Measurements from ENCODE around the gene ST8SIA6. TPM values are rescaled to one million over a fixed set of nuclear protein-coding genes. Genes with fewer than 3 reads are reported as not detected.

The ST8SIA6 gene
- total RNA-seq, 2 donors from 2014 or later = 0.33 to 1.1 TPM

GRCh38 chr10:17348501-17349349 lies 105.7 kb downstream of the ST8SIA6 start:
- peaks cover 2% of the 10 kb centered on the region for H3K4me1 Mint-ChIP-seq
- no peak overlapping the region for H3K27ac Mint-ChIP-seq
- no peaks in the 10 kb centered on the region for H3K27me3 Mint-ChIP-seq (ENCODE audit: insufficient read depth)
- Histone ChIP-seq H3K9me3 (ENCODE audit: control insufficient read depth, low read length) (peaks cover 4% of the 10 kb centered on the region), H3K27ac (ENCODE audit: low read depth, low read length) (no peak overlapping the region), H3K4me1 (ENCODE audit: control insufficient read depth, insufficient read depth, low read length) (no peaks in the 10 kb centered on the region), H3K9ac (ENCODE audit: extremely low read depth, low read length, poor library complexity, severe bottlenecking) (no peak overlapping the region), H3K4me3 (ENCODE audit: low read length) (no peak overlapping the region), H3K27me3 (ENCODE audit: control insufficient read depth, insufficient read depth, low read length, poor library complexity, severe bottlenecking) (no peaks in the 10 kb centered on the region), H3K36me3 (ENCODE audit: control insufficient read depth, insufficient read depth, low read length) (no peaks in the 10 kb centered on the region)
- WGBS, 2 experiments (ENCODE audit: insufficient coverage in 1 of 2, insufficient read length in 1 of 2) = 86 to 88% methylated on average over 20 to 21 of the region's 21 CpGs
- no peaks in the 10 kb centered on the region for H3K36me3 Mint-ChIP-seq (ENCODE audit: low read depth)
- TF ChIP-seq CTCF (conservative IDR thresholded peaks at IDR 0.05) = no peak
- no peak overlapping the region for H3K4me3 Mint-ChIP-seq
- H3K9me3 Mint-ChIP-seq = no peaks in the 10 kb centered on the region
- DNase-seq = no peak

GRCh38 chr10:17348011-17348500 lies 106.3 kb downstream of the ST8SIA6 start:
- TF ChIP-seq CTCF (conservative IDR thresholded peaks at IDR 0.05) = no peak
- Mint-ChIP-seq H3K27me3 (ENCODE audit: insufficient read depth) (no peaks in the 10 kb centered on the region), H3K9me3 (no peaks in the 10 kb centered on the region), H3K4me1 (peaks cover 2% of the 10 kb centered on the region), H3K36me3 (ENCODE audit: low read depth) (no peaks in the 10 kb centered on the region), H3K27ac (no peak overlapping the region), H3K4me3 (no peak overlapping the region)
- DNase-seq = no peak
- Histone ChIP-seq H3K9ac (ENCODE audit: extremely low read depth, low read length, poor library complexity, severe bottlenecking) (no peak overlapping the region), H3K9me3 (ENCODE audit: control insufficient read depth, low read length) (peaks cover 4% of the 10 kb centered on the region), H3K27me3 (ENCODE audit: control insufficient read depth, insufficient read depth, low read length, poor library complexity, severe bottlenecking) (no peaks in the 10 kb centered on the region), H3K4me3 (ENCODE audit: low read length) (no peak overlapping the region), H3K36me3 (ENCODE audit: control insufficient read depth, insufficient read depth, low read length) (no peaks in the 10 kb centered on the region), H3K27ac (ENCODE audit: low read depth, low read length) (no peak overlapping the region), H3K4me1 (ENCODE audit: control insufficient read depth, insufficient read depth, low read length) (no peaks in the 10 kb centered on the region)
- 76 to 83% methylated on average over 3 to 4 of the region's 4 CpGs for WGBS, 2 experiments (ENCODE audit: insufficient coverage in 1 of 2, insufficient read length in 1 of 2)

- peaks cover 2% of the 10 kb centered on the region for H3K4me1 Mint-ChIP-seq
- WGBS, 2 experiments (ENCODE audit: insufficient coverage in 1 of 2, insufficient read length in 1 of 2) = 76 to 86% methylated on average over 2 to 4 of the region's 4 CpGs
- H3K27ac Mint-ChIP-seq = no peak overlapping the region
These were observed 110.2 kb downstream of the ST8SIA6 start for GRCh38 chr10:17344206-17344605.

More at GRCh38 chr10:17344206-17344605, 110.2 kb downstream of the ST8SIA6 start:
- Mint-ChIP-seq H3K4me3 (no peak overlapping the region), H3K36me3 (ENCODE audit: low read depth) (peaks cover 6% of the 10 kb centered on the region), H3K9me3 (peaks cover 17% of the 10 kb centered on the region), H3K27me3 (ENCODE audit: insufficient read depth) (no peaks in the 10 kb centered on the region)
- Histone ChIP-seq H3K27me3 (ENCODE audit: control insufficient read depth, insufficient read depth, low read length, poor library complexity, severe bottlenecking) (no peaks in the 10 kb centered on the region), H3K27ac (ENCODE audit: low read depth, low read length) (no peak overlapping the region), H3K4me1 (ENCODE audit: control insufficient read depth, insufficient read depth, low read length) (no peaks in the 10 kb centered on the region), H3K9ac (ENCODE audit: extremely low read depth, low read length, poor library complexity, severe bottlenecking) (no peak overlapping the region), H3K9me3 (ENCODE audit: control insufficient read depth, low read length) (peaks cover 18% of the 10 kb centered on the region), H3K4me3 (ENCODE audit: low read length) (no peak overlapping the region), H3K36me3 (ENCODE audit: control insufficient read depth, insufficient read depth, low read length) (no peaks in the 10 kb centered on the region)
- TF ChIP-seq CTCF (conservative IDR thresholded peaks at IDR 0.05) = no peak
- no peak for DNase-seq
